GM18511 (cell line): ENCODE measurements around the gene OGFOD1.
"Not testable (repeated sequence)": the region's sequence is repeated elsewhere in the genome, so short reads cannot be mapped to it uniquely, and the experiment has no call there.

ENCODE experiments used
- ATAC-seq: cut with Tn5 transposase; IDR thresholded peaks from one replicate; pipeline ENCODE4 v1.9.1; 2021; ENCODE audit warnings: mild to moderate bottlenecking, moderate library complexity; ENCODE audit not compliant: unreplicated experiment

The OGFOD1 gene

GRCh38 chr16:56479469-56479868 lies 28.1 kb downstream of the OGFOD1 start:
- no peak for ATAC-seq

- no peak for ATAC-seq
Observed at GRCh38 chr16:56480776-56481467, 29.6 kb downstream of the OGFOD1 start.

DNA sequence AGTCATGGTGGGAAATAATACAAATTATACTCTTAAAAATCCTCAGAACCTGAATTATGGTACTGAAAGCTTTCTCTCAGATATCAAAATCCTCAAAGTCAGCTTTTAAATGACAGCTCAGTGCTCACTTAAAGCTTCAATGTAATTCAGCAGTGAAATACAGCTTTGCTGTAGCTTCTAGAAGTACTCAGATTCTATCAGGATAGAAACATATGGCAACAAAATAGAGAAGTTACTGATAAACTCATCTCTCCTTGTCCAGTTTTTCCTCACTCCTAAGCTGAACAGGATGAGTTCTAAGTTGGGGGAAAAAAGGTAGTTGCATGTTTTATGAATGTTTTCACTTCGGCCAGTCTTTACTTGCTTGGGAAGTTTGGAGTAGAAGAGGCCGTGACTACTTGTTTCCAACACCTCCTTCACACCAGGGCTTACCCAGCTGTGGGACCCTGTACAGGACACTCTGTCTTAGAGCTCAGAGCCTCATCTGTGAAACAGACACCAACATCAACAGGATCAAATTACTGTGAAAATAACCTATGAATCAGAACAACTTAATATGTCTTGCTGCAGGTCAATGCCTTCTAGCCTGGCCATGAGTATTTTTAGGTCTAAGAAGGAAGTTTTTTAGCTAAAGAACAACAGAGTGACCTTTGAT lies 30.2 kb downstream of the OGFOD1 start:
- no peak for ATAC-seq

- ATAC-seq: no peak
Observed at GRCh38 chr16:56482683-56483236, 31.4 kb downstream of the OGFOD1 start.

DNA sequence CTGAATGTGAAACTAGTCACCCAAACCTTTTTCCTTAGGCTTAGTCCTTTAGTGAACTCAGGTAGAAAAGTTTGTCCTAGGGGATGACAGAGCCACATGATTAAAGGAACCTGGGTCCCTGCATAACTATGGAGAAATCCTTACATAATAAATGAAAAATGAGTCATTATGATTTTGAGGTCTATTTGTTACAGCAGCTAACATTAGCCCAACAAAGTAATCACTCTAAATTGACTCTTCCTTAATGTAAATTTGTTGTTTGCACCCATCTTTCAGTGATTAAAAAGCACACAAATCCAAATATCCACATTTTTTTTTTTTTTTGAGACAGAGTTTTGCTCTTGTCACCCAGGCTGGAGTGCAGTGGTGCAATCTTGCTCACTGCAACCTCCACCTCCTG lies 32.0 kb downstream of the OGFOD1 start:
- ATAC-seq: no peak

GRCh38 chr16:56488035-56488434 lies 36.7 kb downstream of the OGFOD1 start:
- ATAC-seq: no peak

DNA sequence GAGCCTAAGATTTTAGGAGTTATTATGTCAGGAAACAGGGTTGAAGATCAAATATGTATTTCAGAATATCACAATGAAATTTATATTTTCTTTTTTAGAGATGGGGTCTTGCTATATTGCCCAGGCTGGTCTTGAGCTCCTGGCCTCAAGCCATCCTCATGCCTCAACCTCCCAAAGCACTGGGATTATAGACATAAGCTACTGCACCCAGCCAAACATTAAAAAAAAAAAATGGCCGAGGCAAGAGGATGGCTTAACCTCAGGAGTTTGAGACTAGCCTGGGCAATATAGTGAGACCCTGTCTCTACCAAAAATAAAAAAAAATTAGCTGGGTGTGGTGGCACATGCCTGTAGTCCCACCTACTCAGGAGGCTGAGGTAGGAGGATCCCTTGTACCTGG lies 37.5 kb downstream of the OGFOD1 start:
- not testable (repeated sequence) for ATAC-seq

- no peak for ATAC-seq
Observed at GRCh38 chr16:56491657-56492261, 40.4 kb downstream of the OGFOD1 start.

- no peak for ATAC-seq
Observed at GRCh38 chr16:56493126-56493525, 41.8 kb downstream of the OGFOD1 start.

- ATAC-seq: no peak
Observed at GRCh38 chr16:56493815-56494214, 42.5 kb downstream of the OGFOD1 start.

DNA sequence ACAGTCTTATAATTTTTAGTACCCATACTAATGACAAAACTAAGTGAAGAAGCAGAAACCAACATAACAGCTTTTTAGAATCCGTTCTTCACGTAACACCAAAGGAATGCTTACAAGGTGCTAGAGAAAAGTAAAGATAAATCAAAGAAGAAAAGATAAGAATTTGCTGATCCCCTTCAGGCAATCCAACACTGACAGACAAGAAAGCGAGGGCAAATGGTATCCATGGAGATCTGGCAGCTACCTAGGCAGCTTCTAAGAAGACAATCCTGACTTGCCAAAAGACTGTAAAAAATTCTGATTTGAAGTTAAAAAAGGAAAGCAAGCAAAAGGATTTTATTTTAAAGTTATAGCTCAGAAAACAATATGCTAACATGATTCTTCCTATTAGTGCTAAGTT lies 53.8 kb downstream of the OGFOD1 start:
- ATAC-seq: no peak

DNA sequence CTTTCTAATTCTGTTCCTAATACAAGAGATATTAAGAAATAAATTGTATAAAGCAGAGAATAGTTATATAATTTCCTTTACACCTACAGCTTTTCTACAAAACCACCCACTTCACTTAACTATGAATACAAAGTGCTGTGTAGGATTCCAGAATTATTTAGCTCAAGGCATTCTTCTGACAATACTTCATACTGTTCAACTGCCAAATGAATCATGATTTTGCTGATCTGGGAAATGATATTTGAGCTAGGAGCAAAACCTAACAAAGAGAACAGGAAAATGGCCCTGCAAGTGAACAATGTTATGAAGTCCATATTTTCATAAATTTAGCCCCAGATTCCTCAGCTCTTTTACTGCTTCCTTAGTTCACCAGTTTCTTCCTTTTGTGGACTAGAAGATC lies 55.6 kb downstream of the OGFOD1 start:
- no peak for ATAC-seq

- no peak for ATAC-seq
Observed at GRCh38 chr16:56510544-56510943, 59.2 kb downstream of the OGFOD1 start.

DNA sequence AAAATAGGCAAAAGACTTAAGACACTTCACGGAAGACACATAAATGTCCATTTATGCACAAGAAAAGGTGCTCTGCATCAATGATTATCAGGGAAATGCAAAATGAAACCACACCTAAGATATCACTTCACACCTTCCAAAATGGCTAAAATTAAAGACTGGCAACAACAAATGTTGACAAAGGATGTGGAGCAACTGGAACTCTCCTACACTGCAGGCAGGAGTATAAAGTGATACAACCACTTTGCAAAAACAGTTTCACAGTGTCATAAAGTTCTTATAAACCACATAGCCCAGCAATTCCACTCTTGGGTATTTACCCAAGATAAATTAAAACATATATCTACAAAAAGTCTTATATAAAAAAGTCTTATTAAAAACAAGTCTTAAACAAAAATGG lies 60.7 kb downstream of the OGFOD1 start:
- no peak for ATAC-seq

- ATAC-seq: no peak
Observed at GRCh38 chr16:56513091-56513490, 61.7 kb downstream of the OGFOD1 start.

GRCh38 chr16:56513972-56514371 lies 62.6 kb downstream of the OGFOD1 start:
- ATAC-seq: no peak

DNA sequence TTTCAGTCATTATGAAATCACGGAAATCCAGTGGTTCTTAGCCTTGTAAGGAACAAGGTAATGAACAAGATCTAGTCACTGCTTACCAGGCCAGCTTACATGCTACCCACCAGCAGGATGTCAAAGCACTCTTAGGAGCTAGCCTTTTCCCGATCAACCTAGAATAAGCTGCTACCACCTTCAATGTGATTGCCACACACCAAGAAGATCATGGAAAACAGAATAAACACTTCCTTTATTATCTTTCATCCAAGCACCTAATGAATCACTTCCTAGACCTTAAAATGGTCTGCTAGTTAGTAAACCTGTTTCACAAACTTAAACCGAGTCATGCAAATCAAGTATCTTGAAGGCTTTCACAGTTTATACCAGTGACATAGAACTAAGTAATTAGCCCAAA lies 63.5 kb downstream of the OGFOD1 start:
- ATAC-seq: no peak

- no peak for ATAC-seq
Observed at GRCh38 chr16:56515665-56516064, 64.3 kb downstream of the OGFOD1 start.

DNA sequence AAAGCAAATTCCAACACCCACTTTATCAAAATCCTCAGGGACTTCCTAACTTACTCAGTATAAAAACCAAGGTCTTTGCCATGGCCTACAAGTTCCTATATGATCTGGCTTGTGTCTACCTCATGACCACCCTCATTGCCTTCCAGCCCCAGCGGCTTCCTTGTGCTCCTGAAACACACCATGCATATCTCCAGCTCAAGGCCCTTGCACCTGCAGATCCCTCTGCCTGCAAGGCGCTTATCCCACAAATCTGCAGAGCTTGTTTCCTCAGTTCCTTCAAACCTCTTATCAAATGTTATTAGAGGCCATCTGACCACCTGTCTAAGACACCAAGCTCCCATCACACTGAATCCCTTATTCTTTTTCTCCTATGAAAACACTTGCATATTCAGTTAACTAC lies 65.9 kb downstream of the OGFOD1 start:
- no peak for ATAC-seq

DNA sequence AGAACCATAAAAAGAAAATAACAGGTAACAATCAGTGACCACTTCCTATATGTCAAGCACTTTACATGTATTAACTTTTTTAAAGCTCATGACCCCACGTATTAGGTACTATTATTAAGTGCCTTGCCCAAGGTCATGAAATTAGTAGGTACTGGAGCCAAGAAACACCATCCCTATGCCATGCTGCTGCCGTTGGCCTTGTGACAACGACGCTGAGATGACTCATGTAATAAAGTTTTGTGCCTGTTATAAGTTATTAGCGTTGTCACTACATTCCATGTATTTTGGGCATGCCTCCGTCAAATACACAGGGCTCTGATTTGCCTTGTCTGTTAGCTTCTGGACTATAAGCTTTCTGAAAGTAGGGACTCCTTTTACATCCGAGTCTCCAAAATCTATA lies 67.1 kb downstream of the OGFOD1 start:
- no peak for ATAC-seq

GRCh38 chr16:56519459-56520250 lies 68.3 kb downstream of the OGFOD1 start, which contains the start of gene BBS2:
Gene BBS2 (minus strand): TSS chr16:56520024. CDS start chr16:56519862, 162 bp downstream.
- ATAC-seq: peak; percentile 88
